ENCODE data around the gene FBXO42.

Gene FBXO42

DNA sequence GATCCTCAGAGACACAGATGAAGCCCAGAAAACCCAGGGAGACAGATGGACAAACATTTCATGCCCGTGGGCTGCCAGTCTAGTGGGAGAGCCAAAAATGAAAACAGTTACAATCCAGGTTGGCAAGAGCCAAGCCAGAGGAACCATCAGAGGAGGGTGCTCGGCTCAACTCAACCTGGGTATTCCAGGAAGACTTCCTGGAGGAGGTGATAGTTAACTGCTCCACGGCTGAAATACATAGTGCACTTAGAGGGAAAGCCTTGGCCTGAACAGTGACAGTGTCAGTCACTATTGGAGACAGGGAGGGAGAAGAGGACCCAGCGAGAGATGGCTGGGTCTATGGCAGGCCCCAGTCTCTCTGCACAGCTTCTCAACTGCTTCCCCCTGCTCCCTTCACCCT, 141.7 kb downstream of the FBXO42 start:
- TF ChIP-seq POLR2AphosphoS5 (IDR thresholded peaks at IDR 0.05; ENCODE audit: low read depth, low read length) (no peak), TAF1 (IDR thresholded peaks at IDR 0.05; ENCODE audit: borderline replicate concordance, low read depth, low read length) (no peak), POLR2A (IDR thresholded peaks at IDR 0.05; ENCODE audit: low read depth, low read length) (no peak)
- FAIRE-seq (no peak), DNase-seq (ENCODE audit: insufficient read length) (no peak)

DNA sequence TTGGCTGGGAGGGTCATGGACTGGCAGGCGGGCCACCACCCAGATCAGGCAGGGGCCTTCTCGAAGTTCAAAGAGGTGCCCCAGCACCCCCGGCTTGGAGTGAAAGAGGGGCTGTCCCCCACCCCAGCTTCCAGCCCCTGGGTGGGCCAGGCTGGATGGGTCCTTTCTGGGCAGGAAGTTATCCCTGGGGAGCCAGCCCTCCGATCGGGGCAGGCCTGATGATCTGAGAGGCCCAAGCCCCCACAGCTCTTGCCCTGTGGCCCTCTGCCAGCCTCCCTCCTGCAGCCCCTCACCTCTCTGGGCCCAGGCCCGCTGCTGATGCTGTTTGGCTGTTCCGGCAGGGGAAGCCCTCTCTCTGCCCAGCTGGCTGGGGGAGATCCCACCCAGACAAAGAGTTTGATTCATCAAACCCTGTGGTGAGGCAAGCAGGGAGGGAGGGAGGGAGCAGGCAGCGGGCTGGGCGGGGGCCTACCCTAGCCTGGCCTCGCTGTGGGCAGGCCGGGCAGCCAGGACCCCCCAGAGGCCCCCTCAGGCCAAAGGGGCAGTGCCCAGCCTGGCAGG, 142.4 kb downstream of the FBXO42 start:
- FAIRE-seq (no peak), DNase-seq (ENCODE audit: insufficient read length) (no peak)
- TF ChIP-seq POLR2AphosphoS5 (IDR thresholded peaks at IDR 0.05; ENCODE audit: low read depth, low read length) (no peak), POLR2A (IDR thresholded peaks at IDR 0.05; ENCODE audit: low read depth, low read length) (no peak), TAF1 (IDR thresholded peaks at IDR 0.05; ENCODE audit: borderline replicate concordance, low read depth, low read length) (no peak)

DNA sequence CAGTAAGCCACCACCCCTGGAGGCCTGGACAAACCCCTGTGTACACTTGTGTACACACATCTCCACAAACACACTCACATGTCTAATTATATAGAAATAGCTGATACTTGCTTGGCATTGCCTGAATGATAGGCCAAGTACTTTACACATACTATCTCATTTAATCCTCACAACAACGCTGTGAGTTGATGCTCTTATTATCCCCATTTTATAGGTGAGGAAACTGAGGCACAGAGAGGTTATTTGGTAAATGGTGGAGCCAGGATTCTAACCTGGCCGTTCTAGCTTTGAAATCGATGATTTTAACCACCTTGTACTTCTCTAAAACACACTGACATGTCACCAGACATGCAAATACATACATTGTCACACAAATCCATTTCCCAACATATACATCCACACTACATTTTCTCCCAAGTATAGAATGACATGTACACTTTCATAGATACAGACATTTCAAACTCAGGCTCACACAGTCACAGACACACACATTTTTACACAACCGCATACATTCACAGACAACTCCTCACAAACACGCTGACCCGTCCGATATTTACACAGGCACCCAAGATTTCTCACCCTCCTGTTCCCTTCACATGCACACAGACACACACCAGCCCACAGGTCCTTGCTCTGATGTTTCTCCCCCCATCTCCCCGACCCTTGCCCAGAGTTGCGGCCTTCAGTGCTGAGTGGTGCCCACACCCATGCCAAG, 143.0 kb downstream of the FBXO42 start:
- DNase-seq (ENCODE audit: insufficient read length) (no peak), FAIRE-seq (no peak)
- no peak for TF ChIP-seq POLR2A (IDR thresholded peaks at IDR 0.05; ENCODE audit: low read depth, low read length)
- no peak for TF ChIP-seq TAF1 (IDR thresholded peaks at IDR 0.05; ENCODE audit: borderline replicate concordance, low read depth, low read length)
- TF ChIP-seq POLR2AphosphoS5 (IDR thresholded peaks at IDR 0.05; ENCODE audit: low read depth, low read length): no peak

DNA sequence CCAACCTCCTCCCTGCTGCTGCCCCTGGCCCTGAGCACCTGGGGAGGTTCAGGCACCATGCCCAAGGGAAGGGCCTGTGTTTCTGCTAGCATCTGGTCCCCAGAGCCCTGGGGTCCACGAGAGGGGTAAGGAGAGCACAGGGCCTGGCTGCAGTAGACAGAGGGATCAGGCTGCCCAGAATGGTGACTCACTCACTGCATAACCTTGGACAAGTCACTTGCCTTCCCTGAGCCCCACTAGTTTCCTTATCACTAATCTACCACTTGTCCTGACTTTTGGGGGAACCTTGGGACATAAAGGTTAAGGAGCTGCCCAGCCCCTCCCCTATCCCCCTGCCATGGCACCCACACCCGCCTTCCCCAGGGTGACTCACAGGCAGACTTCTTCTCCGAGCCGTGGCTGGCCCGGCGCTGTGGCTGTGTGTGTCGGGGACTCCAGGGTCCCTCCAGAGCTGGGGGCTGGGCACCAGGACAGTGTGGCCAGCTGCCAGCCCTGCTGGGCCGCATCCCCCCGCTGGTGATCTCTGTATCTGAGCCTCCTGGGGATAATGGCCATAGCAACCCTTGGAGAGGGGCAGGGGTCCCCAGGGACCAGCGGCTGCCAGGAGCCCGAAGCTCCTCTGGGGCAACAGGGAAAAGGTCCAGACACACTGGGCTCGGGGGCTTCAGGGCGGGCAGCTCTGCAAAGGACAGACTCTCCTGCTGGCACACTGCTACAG, 143.9 kb downstream of the FBXO42 start:
- TF ChIP-seq POLR2AphosphoS5 (IDR thresholded peaks at IDR 0.05; ENCODE audit: low read depth, low read length): no peak
- TF ChIP-seq POLR2A (IDR thresholded peaks at IDR 0.05; ENCODE audit: low read depth, low read length): no peak
- TF ChIP-seq TAF1 (IDR thresholded peaks at IDR 0.05; ENCODE audit: borderline replicate concordance, low read depth, low read length): no peak
- FAIRE-seq: no peak
- no peak for DNase-seq (ENCODE audit: insufficient read length)

DNA sequence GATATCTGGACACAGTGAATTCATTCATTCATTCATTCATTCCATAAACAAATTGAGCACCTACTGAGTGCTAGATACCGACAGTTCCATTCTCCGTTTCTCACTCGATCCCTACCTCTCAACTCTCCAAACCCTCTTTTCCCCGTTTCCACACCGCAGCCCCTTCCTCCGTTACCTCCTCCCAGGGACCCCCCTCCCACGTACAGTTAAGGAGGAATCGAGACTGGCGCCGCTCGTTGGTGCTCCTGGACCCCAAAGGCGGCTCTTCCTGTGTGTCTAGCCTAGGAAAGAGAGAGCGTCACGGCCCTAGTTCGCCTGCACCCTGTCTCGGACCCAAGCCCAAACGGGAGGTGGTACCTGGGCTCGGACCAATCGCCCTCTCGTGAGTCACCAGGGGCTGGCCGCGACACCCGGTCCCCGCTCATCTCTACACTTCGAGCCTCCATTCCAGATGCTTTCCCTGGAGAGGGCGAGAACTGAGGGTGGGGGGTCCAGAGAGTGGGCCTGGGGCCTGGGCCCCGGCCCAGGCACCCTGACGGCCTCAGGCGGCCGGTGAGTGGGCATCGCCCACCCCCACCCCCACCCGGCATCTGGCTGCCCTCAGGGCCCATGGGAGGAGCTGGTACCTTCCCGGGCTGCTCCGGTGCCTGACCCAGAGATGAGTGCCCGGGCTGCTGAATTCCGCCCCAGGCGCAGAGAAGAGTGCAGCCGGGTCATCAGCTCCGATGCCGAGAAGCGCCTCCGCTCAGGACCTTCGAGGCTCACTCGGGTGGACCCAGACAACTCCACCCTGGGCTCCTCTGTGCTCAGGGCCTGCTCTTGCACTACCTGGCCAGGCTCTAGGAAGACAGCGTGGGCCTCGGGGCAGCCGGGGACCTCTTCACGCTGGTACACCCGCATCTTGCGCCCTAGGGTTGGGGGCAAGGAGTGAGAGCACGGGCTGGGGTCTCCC, 144.7 kb downstream of the FBXO42 start:
- no peak for TF ChIP-seq TAF1 (IDR thresholded peaks at IDR 0.05; ENCODE audit: borderline replicate concordance, low read depth, low read length)
- TF ChIP-seq POLR2A (IDR thresholded peaks at IDR 0.05; ENCODE audit: low read depth, low read length): no peak
- TF ChIP-seq POLR2AphosphoS5 (IDR thresholded peaks at IDR 0.05; ENCODE audit: low read depth, low read length): no peak
- DNase-seq (ENCODE audit: insufficient read length): no peak
- FAIRE-seq: no peak

DNA sequence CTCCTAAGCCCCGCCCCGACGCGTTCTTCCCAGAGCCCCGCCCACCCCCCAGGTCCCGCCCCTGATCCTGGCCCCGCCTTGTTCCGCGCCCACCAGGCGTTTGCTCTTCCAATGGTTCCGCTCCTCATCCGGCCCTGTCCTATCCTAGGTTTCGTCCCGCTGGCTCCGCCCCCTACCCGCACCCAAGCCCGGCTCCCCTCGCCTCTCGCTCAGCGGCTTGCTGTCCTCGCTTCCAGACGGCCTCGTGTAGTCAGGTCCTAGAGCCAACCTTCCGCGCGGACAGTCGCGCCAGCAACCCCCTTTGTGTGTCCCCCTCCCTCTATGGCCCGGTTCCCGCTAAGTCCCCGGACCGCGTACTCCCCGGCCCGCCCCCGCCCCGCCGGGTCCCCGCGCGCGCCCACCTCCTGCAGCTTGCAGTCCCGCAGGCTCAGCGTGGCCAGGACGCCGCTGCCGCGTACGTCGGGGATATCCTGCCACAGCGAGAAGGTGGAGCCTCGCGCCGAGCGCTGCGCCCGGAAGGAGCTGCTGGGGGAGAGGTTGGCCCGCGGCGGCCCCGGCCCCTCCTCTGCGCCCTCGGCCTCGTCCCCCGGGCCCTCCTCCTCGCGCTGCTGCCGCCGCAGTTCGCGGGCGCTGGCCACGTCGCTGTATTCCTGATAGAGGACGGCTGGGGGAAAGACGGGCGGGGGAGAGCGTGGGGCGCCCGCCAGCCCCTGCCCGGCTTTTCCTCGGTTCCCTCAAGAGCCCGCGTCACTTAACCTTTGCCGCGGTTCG, 145.5 kb downstream of the FBXO42 start:
- TF ChIP-seq POLR2AphosphoS5 (IDR thresholded peaks at IDR 0.05; ENCODE audit: low read depth, low read length) (peak; percentile 61; the same call in 1 of the 2 replicates), TAF1 (IDR thresholded peaks at IDR 0.05; ENCODE audit: borderline replicate concordance, low read depth, low read length) (no peak), POLR2A (IDR thresholded peaks at IDR 0.05; ENCODE audit: low read depth, low read length) (peak; percentile 63; the same call in 1 of the 2 replicates)
- DNase-seq (ENCODE audit: insufficient read length) (peak; percentile 77), FAIRE-seq (peak; percentile 96)

DNA sequence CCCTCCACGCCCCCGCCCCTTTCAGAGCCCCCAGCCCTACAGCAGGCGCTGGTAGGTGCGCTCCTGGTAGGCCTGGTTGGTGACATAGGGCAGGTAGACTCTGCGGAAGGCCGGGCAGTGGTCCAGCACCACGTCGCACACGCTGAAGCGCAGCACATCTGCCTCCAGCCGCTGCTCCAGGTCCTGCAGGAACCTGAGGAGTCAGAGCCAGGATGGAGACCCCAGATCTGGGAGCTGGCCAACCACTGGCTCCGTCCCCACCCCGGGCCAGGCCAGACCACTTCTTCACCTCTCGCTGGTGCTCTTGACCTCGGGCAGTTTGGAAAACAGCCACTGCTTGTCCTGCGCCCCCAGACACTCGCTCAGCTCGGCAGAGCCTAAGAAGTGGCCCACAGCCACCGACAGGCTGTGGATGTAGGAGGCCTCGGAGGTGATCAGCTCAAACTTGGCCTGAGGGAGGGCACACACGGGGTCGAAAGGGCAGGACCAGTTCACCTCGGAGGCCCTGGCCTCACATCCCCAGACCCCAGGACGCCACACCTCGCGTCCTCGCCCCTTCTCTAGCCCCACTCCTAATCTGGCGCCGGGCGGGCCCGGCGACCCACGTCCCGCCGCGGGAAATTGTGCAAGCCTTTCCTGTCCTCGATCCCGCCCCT, 146.3 kb downstream of the FBXO42 start:
- DNase-seq (ENCODE audit: insufficient read length) (no peak), FAIRE-seq (no peak)
- no peak for TF ChIP-seq TAF1 (IDR thresholded peaks at IDR 0.05; ENCODE audit: borderline replicate concordance, low read depth, low read length)
- TF ChIP-seq POLR2A (IDR thresholded peaks at IDR 0.05; ENCODE audit: low read depth, low read length): no peak
- no peak for TF ChIP-seq POLR2AphosphoS5 (IDR thresholded peaks at IDR 0.05; ENCODE audit: low read depth, low read length)

DNA sequence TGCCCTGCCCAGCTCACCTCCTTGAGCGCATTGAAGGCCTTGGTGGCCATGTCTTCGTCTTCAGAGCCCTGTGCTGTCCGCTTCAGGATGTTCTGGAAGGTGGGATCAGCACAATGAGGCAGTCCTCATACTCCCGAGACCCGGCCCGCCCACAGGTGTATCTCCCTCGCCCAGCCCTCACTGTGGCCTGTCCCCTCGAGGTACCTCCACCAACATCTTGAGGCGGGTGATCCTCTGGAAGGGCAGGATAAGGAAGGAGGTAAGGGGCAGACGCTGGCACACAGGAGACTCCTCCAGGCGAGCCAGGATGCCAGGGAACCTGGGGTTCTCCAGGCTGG, 147.0 kb downstream of the FBXO42 start:
- no peak for FAIRE-seq
- TF ChIP-seq TAF1 (IDR thresholded peaks at IDR 0.05; ENCODE audit: borderline replicate concordance, low read depth, low read length) (no peak), POLR2A (IDR thresholded peaks at IDR 0.05; ENCODE audit: low read depth, low read length) (no peak), POLR2AphosphoS5 (IDR thresholded peaks at IDR 0.05; ENCODE audit: low read depth, low read length) (no peak)
- DNase-seq (ENCODE audit: insufficient read length): no peak

DNA sequence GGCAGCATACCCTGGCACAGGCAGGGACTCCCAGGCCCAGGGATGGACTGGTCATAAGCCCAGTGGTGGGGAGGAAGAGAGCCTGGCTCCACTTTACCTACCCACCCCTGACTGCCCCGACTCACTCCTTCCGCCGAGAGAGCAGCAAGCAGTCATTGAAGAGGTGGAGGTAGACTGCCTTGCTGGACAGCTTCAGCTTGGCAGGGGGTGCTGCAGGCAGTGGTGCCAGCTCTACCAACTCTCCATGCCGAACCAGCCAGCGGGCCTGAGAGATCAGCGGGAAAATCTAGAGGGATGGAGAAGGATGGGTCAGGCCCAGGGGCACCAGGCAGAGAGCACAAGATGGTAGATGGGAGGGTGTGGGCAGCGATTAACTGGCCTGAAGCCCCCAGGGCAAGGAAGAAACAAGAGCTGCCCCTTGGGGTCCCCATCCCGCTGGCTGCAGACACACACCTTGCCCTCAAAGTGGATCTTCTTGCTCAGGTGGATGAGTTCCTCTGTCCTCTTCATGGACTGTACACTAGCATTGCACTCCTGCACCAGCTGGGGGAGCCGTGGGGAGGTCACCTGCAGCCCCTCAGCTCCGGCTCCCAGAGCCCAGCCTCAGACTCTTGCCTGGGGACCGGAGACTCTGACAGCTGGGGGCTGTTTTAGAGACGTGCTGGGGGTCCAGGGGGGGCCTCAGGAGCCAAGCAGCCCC, 147.5 kb downstream of the FBXO42 start:
- FAIRE-seq: no peak
- no peak for TF ChIP-seq TAF1 (IDR thresholded peaks at IDR 0.05; ENCODE audit: borderline replicate concordance, low read depth, low read length)
- no peak for TF ChIP-seq POLR2A (IDR thresholded peaks at IDR 0.05; ENCODE audit: low read depth, low read length)
- no peak for DNase-seq (ENCODE audit: insufficient read length)

Measured in GM12892 (cell line).